NCI-H2196 treated with DMSO at 0.1 percent for 48 hours (cell line): ENCODE measurements around the gene THOC5.
"Not testable (repeated sequence)": the region's sequence is repeated elsewhere in the genome, so short reads cannot be mapped to it uniquely, and the experiment has no call there.

Source experiments
- DNase-seq: peaks from one replicate; lab custom pipeline; 2025; ENCODE audit not compliant: unreplicated experiment; lab: John Stamatoyannopoulos, UW

The THOC5 gene

DNA sequence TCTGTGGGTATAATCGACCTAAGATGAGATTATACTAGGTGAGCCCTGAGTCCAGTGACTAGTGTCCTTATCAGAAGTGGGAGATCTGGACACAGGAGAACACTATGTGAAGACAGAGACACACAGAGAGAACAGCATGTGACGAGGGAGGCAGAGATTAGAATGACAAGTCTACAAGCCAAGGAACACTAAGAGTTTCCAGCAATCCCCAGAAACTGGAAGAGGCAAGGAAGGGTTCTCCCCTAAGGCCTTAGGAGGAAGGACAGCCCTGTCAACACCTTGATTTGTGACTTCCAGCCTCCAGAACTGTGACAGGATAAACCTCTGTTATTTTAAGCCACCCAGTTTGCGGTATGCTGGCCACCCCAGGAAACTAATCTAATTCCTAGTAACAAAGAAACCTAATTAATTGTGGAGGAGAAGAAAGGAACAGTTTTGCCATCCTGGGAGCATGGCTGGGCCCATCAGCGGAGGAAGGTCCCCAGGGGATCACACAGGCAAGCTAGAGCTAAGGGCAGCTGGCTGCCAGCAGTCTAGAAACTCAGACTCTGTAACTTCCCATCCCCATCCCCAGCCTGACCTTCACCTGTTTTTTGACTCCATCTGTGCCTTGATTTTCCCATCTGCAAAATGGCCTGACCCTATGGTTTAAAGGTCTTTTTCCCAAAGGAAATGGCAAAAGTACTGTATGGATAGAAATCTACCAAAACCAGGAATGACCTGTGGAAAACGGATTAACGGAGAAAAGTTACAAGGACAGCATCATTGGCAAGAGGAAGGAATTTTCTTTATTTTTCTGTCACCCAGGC, 10.3 kb upstream of the THOC5 start:
- DNase-seq: no peak

- DNase-seq: no peak
Observed at GRCh38 chr22:29559853-29560252, 6.3 kb upstream of the THOC5 start.

DNA sequence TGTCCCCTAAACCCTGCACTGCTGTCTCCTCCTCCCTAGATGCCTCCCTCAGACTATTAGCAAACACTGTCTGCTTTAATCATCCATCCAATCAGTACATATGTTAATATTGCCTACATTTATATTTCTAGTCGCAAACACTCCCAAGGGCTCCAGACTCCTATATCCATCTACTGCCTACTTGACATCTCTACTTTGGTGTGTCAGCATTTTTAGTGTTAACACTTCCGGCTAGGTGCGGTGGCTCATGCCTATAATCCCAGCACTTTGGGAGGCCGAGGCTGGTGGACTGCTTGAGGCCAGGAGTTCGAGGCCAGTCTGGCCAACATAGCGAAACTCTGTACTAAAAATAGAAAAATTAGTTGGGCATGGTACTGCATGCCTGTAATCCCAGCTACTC, 5.5 kb upstream of the THOC5 start:
- DNase-seq: no peak

- DNase-seq: no peak
Observed at GRCh38 chr22:29555065-29555644, 1.6 kb upstream of the THOC5 start.

- DNase-seq: not testable (repeated sequence)
Observed at GRCh38 chr22:29552357-29552756, 1.2 kb downstream of the THOC5 start.

GRCh38 chr22:29550005-29550404, 3.6 kb downstream of the THOC5 start:
- no peak for DNase-seq

- not testable (repeated sequence) for DNase-seq
Observed at GRCh38 chr22:29545045-29545444, 8.5 kb downstream of the THOC5 start.

DNA sequence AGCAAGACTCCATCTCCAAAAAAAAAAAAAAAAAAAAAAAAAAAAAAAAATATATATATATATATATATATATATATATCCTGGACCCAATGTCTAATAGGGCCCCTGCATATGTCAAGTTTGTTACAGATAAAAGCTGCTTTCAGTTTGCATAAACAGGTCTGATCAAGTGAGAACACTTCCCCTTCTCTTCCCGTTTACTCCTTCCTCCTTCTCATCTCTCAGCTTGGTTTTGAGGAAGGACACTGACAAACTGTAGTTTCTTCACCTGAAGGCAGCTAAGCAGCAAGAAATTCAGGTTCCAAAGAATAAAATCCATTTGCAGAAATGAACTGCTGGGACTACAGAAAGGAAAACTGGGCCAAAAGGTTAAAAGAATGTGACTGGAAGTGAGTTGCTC, 11.7 kb downstream of the THOC5 start:
- DNase-seq: no peak

GRCh38 chr22:29539105-29539504, 14.5 kb downstream of the THOC5 start:
- DNase-seq: no peak

- DNase-seq: no peak
Observed at GRCh38 chr22:29536411-29536810, 17.1 kb downstream of the THOC5 start.

GRCh38 chr22:29531419-29531818, 22.1 kb downstream of the THOC5 start:
- no peak for DNase-seq

DNA sequence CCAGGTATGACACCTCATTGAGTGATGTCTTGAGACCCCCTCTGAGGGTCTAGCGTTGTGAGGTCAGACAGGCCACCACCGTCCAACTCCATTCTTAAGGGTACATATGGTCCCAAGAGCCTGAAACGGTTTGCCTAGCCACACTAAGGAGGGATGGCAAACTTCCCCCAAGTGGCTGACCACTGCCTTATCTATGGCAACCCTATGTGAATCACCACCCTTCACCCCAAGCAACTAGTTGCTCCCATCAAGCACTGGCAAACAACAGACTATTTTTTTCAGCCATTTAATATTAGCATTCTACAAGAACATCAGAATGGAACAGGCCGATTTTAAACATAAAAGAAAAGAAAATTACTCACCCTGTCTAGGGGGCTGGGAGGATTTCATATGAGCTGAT, 22.8 kb downstream of the THOC5 start:
- DNase-seq: no peak

DNA sequence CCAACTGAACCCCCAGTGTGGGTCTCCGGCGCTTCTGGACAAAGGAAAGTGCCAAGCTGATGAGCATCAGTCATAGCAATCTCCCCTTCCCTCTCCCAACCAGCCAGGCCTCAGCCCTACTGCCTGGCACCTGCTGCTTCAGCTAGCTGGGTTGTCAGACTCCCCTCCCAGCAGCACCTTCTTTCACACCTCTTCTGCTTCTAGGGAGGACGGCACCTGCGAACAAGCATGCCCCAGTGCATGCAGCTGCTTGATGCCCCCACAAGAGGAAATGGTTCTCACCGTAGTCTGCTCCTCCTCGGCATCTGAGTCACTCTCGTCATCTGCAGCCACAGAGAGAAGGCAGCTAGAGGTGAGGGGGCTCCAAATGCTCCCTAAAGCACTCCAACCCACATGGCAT, 25.4 kb downstream of the THOC5 start:
- no peak for DNase-seq

DNA sequence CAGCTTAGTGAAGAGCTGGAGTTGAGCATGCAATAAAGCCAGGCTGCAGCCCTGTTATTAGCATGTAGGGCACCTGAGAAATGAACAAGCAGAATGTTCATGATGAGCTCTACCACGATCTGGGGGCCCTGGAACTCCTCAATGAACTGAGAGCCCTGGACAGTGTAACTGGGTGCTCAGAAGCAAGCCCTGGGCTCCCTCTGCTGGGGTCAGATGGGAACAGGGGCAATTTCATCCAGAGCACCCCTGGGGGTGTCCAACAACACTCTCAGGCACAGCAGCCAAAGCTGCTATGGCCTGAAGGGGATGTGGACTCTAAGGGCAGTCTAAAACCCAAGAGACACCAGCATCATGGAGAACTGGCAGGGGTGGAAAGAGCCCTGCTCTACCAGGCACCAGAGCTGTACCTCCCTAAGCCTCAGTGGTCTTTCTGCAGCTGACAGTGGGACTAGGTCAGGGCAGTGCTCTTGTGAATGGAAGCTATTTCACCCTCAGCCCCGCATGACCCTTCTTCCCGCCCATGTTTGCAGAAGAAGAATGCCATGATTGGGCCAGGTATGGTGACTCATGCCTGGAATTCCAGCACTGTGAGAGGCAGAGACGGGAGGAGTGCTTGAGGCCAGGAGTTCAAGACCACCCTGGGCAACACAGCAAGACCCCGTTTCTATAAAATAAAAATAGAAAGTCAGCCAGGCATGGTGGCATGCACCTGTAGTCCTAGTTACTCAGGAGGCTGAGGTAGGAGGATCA, 28.9 kb downstream of the THOC5 start:
- no peak for DNase-seq

GRCh38 chr22:29523761-29524160, 29.8 kb downstream of the THOC5 start:
- DNase-seq: no peak

- DNase-seq: no peak
Observed at GRCh38 chr22:29521526-29521925, 32.0 kb downstream of the THOC5 start.

DNA sequence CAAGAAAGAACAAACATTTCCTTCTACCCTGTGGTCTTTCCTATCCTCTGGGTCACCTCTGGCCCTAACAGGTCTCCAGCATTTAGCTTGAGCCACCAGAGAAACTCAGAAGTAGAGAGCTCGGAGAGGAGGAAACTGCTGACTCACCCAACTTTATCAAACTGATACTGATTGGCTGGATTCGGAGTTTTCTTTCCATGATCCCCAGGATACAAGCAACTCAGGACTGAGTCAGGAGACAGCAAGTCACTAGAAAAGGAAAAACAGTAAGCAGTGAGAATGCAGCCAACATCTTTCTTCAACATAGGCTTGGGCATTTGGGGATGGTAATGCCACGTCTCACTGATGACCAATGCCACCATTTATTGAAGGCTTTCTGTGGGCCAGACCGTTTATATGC, 32.7 kb downstream of the THOC5 start:
- no peak for DNase-seq

GRCh38 chr22:29519996-29520395, 33.6 kb downstream of the THOC5 start:
- no peak for DNase-seq

DNA sequence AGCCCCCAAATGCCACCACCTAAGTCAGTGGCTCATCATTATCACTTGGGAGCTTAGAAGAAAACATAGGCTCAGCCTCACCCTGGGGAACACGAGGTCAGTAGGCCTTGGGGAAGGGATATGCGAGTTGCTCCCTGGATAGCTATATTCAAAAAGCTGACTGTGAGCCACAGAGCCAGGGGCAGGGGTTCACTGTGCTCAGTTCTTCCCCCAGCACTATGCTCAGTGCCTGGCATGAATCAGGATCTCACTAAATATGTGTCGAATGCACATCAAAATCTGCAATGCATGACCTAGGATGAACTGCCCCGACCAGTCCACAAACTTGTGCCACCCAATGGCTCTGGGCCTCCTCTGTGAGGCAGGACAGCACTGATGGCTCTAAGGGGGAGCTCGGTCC, 35.1 kb downstream of the THOC5 start:
- DNase-seq: no peak

DNA sequence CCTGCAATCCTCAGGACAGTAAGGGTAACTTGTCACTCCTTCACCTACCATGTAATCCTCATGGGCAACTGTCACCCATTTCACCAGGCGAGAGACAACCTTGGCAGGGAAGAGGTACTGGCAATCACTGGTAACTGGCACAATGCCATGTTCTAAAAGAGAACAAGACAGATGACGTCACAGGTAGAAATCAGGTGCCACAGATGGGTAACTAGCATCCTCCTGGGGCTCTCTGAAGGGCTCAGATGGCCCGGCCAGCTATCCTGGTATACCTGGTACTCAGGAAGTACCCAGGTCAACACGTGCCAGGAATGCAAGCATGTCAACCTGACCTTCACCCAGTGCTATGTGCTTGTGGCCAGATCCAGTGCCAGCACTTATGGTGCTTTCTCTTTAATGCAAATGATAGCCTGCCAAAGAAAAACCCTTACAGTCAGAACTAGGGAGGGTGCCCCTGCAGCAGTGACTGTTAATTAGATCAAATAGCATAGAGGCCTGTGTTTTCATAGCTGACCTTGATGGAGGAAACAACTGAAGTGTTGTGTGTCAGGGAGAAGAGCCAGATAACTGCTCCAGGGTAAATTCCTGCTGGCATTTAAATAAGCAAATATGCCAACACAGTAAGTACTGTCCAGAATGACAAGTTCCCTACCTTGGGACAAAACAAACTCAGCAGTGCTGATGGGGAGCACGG, 36.2 kb downstream of the THOC5 start:
- peak; percentile 54 for DNase-seq

DNA sequence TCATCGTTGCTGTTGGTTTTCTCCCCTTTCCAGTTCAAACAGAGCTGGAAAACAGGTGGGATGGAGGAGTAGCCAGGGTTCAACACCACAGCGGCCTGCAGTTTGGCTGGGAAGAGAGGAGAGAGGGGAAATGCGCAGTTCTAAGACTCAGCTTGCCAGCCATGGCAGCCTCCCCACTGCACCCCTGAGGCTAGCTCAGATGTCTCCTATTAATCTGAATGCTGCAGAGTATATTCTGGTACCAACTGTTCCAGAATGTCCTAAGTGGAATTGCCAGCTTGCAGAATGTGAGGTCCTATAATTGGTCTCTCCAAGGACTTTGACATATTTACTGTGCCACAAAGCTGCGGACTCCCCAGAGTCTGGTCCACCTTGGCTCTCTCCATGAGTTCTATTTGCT, 41.5 kb downstream of the THOC5 start:
- no peak for DNase-seq
